Astrocyte (in vitro differentiated cells and primary cell): ENCODE results near the gene USP17L5.
"Not testable (repeated sequence)": the region's sequence is repeated elsewhere in the genome, so short reads cannot be mapped to it uniquely, and the experiment has no call there.

ENCODE experiments used
- EZH2 ChIP-seq: IDR thresholded peaks from 2 replicates; pipeline ENCODE4 v1.6.1; 2012; ENCODE audit warnings: mild to moderate bottlenecking, low read length, inconsistent platforms; ENCODE audit not compliant: insufficient read depth
- TF ChIP-seq, protein P1 (sequence below): IDR thresholded peaks from 2 replicates; pipeline ENCODE4 v1.5.1; 2011; ENCODE audit warnings: low read depth, mild to moderate bottlenecking, inconsistent platforms, low read length, moderate library complexity; ENCODE audit not compliant: insufficient read depth

GRCh38 chr4:9334358-9334757, 4.8 kb upstream of the USP17L5 start, which contains the start of gene USP17L26:
- TF ChIP-seq, protein P1, sequence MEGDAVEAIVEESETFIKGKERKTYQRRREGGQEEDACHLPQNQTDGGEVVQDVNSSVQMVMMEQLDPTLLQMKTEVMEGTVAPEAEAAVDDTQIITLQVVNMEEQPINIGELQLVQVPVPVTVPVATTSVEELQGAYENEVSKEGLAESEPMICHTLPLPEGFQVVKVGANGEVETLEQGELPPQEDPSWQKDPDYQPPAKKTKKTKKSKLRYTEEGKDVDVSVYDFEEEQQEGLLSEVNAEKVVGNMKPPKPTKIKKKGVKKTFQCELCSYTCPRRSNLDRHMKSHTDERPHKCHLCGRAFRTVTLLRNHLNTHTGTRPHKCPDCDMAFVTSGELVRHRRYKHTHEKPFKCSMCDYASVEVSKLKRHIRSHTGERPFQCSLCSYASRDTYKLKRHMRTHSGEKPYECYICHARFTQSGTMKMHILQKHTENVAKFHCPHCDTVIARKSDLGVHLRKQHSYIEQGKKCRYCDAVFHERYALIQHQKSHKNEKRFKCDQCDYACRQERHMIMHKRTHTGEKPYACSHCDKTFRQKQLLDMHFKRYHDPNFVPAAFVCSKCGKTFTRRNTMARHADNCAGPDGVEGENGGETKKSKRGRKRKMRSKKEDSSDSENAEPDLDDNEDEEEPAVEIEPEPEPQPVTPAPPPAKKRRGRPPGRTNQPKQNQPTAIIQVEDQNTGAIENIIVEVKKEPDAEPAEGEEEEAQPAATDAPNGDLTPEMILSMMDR: not testable (repeated sequence)
- not testable (repeated sequence) for TF ChIP-seq EZH2
